PC-3 (cell line): ENCODE measurements around the gene TEF. TPM values are rescaled to one million over a fixed set of nuclear protein-coding genes. Genes with fewer than 3 reads are reported as not detected.

Source experiments
- ATAC-seq: fragments of 200-7000 bp; cut with Tn5 transposase; 2 replicates; pipeline ENCODE4 v1.9.1; 2020; ENCODE audit warnings: mild to moderate bottlenecking, moderate library complexity
- BruUV-seq: library from RNA; stranded (reverse); fragments of 400-500 nt; replicated peaks from 2 replicates; lab custom pipeline; 2021; lab: Mats Ljungman, UMichigan
- CTCF ChIA-PET: fragments of 300-600 bp; sonication (Branson Sonifier 250); formaldehyde crosslinking; loops from one replicate; lab custom pipeline; 2022; ENCODE audit warnings: antibody characterized with exemption; lab: Charles Lee
- POLR2A ChIA-PET: fragments of 300-600 bp; sonication (Branson Sonifier 250); formaldehyde crosslinking; loops from one replicate; lab custom pipeline; 2022; ENCODE audit warnings: antibody characterized with exemption; ENCODE audit not compliant: unreplicated experiment; lab: Charles Lee
- DNase-seq: peaks from one replicate; pipeline ENCODE4 v3.0.0-alpha.2; 2015
- H2AFZ ChIP-seq: fragments of 300-600 bp; sonication (generic); 2 replicates; pipeline ENCODE4 v1.6.0; 2016; ENCODE audit warnings: antibody characterized with exemption, low read length
- H3F3A ChIP-seq: fragments of 300-600 bp; sonication (generic); one replicate; pipeline ENCODE4 v1.6.0; 2017; ENCODE audit warnings: antibody characterized with exemption, low read length, control low read depth, mild to moderate bottlenecking; ENCODE audit not compliant: unreplicated experiment
- H3K27ac ChIP-seq: fragments of 300-600 bp; sonication (generic); 2 replicates; pipeline ENCODE4 v1.5.1; 2016; ENCODE audit warnings: mild to moderate bottlenecking, low read length
- H3K27me3 ChIP-seq: fragments of 300-600 bp; sonication (generic); 2 replicates; pipeline ENCODE4 v1.6.1; 2016; ENCODE audit warnings: low read length, mixed read lengths
- H3K36me3 ChIP-seq: fragments of 300-600 bp; sonication (generic); 2 replicates; pipeline ENCODE4 v1.6.1; 2016; ENCODE audit warnings: low read depth, mixed run types, low read length, mixed read lengths
- H3K4me1 ChIP-seq: fragments of 300-600 bp; sonication (generic); 2 replicates; pipeline ENCODE4 v1.5.1; 2016; ENCODE audit warnings: low read length; ENCODE audit not compliant: insufficient read depth
- H3K4me2 ChIP-seq: fragments of 300-600 bp; sonication (generic); 2 replicates; pipeline ENCODE4 v1.6.0; 2016; ENCODE audit warnings: low read length
- H3K4me3 ChIP-seq: fragments of 300-600 bp; sonication (generic); 2 replicates; pipeline ENCODE4 v1.5.1; 2016; ENCODE audit warnings: mild to moderate bottlenecking, low read length, mixed read lengths
- H3K79me2 ChIP-seq: fragments of 300-600 bp; sonication (generic); 2 replicates; pipeline ENCODE4 v1.6.1; 2017; ENCODE audit warnings: low read length, mixed read lengths
- H3K9ac ChIP-seq: fragments of 300-600 bp; sonication (generic); 2 replicates; pipeline ENCODE4 v1.6.0; 2016; ENCODE audit warnings: mild to moderate bottlenecking, low read length
- H3K9me2 ChIP-seq: fragments of 300-600 bp; sonication (generic); replicated peaks from 2 replicates; pipeline ENCODE4 v1.6.1; 2016; ENCODE audit warnings: mixed run types, low read length, mixed read lengths
- H3K9me3 ChIP-seq: fragments of 300-600 bp; sonication (generic); 2 replicates; pipeline ENCODE4 v1.6.1; 2016; ENCODE audit warnings: low read length, mixed read lengths
- H4K20me1 ChIP-seq: fragments of 300-600 bp; sonication (generic); 2 replicates; pipeline ENCODE4 v1.6.1; 2016; ENCODE audit warnings: low read length, mixed read lengths
- CTCF ChIP-seq: fragments of 300-600 bp; sonication (generic); conservative IDR thresholded peaks from 2 replicates; pipeline ENCODE4 v1.5.1; 2017; ENCODE audit warnings: antibody characterized with exemption, low read depth, mild to moderate bottlenecking, low read length
- EZH2 ChIP-seq: fragments of 300-600 bp; sonication (generic); IDR thresholded peaks from one replicate; pipeline ENCODE4 v1.6.1; 2017; ENCODE audit warnings: antibody characterized with exemption, mild to moderate bottlenecking, low read length; ENCODE audit not compliant: unreplicated experiment
- EZH2phosphoT487 ChIP-seq: fragments of 300-600 bp; sonication (generic); IDR thresholded peaks from 2 replicates; pipeline ENCODE4 v1.6.1; 2018; ENCODE audit warnings: mild to moderate bottlenecking, antibody characterized with exemption, low read length, borderline replicate concordance
- intact Hi-C: fragments of 100-400 bp; cut with micrococcal nuclease; formaldehyde crosslinking; loops from 2 replicates; pipeline ENCODE4 v1.9.0; 2023
- total RNA-seq: library from RNA; depleted of rRNA; stranded (reverse); fragments of >200 nt; gene quantifications from 2 replicates; pipeline ENCODE4 v1.2.3, GENCODE V29; 2014

TEF gene
- total RNA-seq, 1 experiment from 2014 or later: 4.0 TPM

GRCh38 chr22:41362615-41363014 is 19.1 kb upstream of the TEF start:
- ChIA-PET CTCF (no interaction called here), POLR2A (no interaction called here)
- TF ChIP-seq CTCF (no peak), EZH2phosphoT487 (no peak), EZH2 (no peak)
- intact Hi-C loops: no loop called here
- H3K9me2 ChIP-seq: no peaks in the 10 kb centered on the region
- no peaks in the 10 kb centered on the region for H3K79me2 ChIP-seq
- BruUV-seq: no TSS peak
- peaks cover 11% of the 10 kb centered on the region for H3K4me1 ChIP-seq
- H4K20me1 ChIP-seq: no peaks in the 10 kb centered on the region
- H3K4me2 ChIP-seq: no peak overlapping the region
- H3K4me3 ChIP-seq: no peak overlapping the region
- no peak for DNase-seq
- ATAC-seq: no peak
- no peak overlapping the region for H3K27ac ChIP-seq
- no peaks in the 10 kb centered on the region for H3K36me3 ChIP-seq
- no peaks in the 10 kb centered on the region for H3F3A ChIP-seq
- H3K9ac ChIP-seq: no peak overlapping the region
- H3K9me3 ChIP-seq: no peaks in the 10 kb centered on the region
- H2AFZ ChIP-seq: no peak overlapping the region
- H3K27me3 ChIP-seq: no peaks in the 10 kb centered on the region

GRCh38 chr22:41364233-41364632 is 17.5 kb upstream of the TEF start:
- BruUV-seq: no TSS peak
- CTCF ChIA-PET: no interaction called here

More at GRCh38 chr22:41364233-41364632, 17.5 kb upstream of the TEF start:
- Histone ChIP-seq H3K4me3 (no peak overlapping the region), H3K9ac (no peak overlapping the region), H4K20me1 (no peaks in the 10 kb centered on the region), H3K27ac (no peak overlapping the region), H3K4me1 (peaks cover 11% of the 10 kb centered on the region), H3K27me3 (no peaks in the 10 kb centered on the region), H3K9me2 (no peaks in the 10 kb centered on the region), H3K9me3 (no peaks in the 10 kb centered on the region), H3K79me2 (no peaks in the 10 kb centered on the region), H3K4me2 (no peak overlapping the region), H3F3A (no peaks in the 10 kb centered on the region), H3K36me3 (no peaks in the 10 kb centered on the region), H2AFZ (no peak overlapping the region)
- DNase-seq (no peak), ATAC-seq (no peak)
- intact Hi-C loops: no loop called here
- POLR2A ChIA-PET: no interaction called here
- TF ChIP-seq EZH2phosphoT487 (no peak), EZH2 (no peak), CTCF (no peak)
